Loucy (cell line): ENCODE data around the gene PPP2R5E.

Experiments used
- EZH2phosphoT487 ChIP-seq: fragments of 200-600 bp; IDR thresholded peaks from 2 replicates; pipeline ENCODE4 v1.6.1; 2018; ENCODE audit warnings: antibody characterized with exemption, mild to moderate bottlenecking, moderate library complexity, borderline replicate concordance
- TF ChIP-seq, protein P1 (sequence below): fragments of 200-600 bp; sonication (generic); conservative IDR thresholded peaks from 2 replicates; pipeline ENCODE4 v1.5.1; 2014; ENCODE audit warnings: mild to moderate bottlenecking, antibody characterized with exemption, low read length

DNA sequence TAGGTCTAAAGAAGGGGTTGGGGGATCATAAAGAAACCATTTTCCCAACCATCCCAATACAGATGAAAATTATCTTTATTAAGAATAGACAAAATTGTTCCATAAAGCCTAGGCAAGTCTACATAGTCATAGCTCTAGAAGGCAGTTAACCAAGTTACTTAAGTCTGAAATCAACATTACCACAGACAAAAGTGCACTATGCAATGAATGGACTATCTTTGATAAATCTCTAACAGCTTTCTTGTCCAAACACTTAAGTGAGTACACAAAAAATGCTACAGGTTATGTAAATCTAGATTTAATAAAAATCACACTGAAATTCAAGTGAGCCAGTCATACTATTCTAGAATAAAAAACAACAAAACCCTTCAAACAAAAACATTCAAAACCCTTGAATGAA is 137.5 kb downstream of the PPP2R5E start:
- TF ChIP-seq, protein P1, sequence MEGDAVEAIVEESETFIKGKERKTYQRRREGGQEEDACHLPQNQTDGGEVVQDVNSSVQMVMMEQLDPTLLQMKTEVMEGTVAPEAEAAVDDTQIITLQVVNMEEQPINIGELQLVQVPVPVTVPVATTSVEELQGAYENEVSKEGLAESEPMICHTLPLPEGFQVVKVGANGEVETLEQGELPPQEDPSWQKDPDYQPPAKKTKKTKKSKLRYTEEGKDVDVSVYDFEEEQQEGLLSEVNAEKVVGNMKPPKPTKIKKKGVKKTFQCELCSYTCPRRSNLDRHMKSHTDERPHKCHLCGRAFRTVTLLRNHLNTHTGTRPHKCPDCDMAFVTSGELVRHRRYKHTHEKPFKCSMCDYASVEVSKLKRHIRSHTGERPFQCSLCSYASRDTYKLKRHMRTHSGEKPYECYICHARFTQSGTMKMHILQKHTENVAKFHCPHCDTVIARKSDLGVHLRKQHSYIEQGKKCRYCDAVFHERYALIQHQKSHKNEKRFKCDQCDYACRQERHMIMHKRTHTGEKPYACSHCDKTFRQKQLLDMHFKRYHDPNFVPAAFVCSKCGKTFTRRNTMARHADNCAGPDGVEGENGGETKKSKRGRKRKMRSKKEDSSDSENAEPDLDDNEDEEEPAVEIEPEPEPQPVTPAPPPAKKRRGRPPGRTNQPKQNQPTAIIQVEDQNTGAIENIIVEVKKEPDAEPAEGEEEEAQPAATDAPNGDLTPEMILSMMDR: no peak
- no peak for TF ChIP-seq EZH2phosphoT487
